GM19395 (cell line): ENCODE data around the gene CETP.

Experiments used
- ATAC-seq: cut with Tn5 transposase; IDR thresholded peaks from one replicate; pipeline ENCODE4 v1.9.1; 2021; ENCODE audit warnings: mild to moderate bottlenecking, moderate library complexity; ENCODE audit not compliant: unreplicated experiment

CETP gene, protein sequence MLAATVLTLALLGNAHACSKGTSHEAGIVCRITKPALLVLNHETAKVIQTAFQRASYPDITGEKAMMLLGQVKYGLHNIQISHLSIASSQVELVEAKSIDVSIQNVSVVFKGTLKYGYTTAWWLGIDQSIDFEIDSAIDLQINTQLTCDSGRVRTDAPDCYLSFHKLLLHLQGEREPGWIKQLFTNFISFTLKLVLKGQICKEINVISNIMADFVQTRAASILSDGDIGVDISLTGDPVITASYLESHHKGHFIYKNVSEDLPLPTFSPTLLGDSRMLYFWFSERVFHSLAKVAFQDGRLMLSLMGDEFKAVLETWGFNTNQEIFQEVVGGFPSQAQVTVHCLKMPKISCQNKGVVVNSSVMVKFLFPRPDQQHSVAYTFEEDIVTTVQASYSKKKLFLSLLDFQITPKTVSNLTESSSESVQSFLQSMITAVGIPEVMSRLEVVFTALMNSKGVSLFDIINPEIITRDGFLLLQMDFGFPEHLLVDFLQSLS

DNA sequence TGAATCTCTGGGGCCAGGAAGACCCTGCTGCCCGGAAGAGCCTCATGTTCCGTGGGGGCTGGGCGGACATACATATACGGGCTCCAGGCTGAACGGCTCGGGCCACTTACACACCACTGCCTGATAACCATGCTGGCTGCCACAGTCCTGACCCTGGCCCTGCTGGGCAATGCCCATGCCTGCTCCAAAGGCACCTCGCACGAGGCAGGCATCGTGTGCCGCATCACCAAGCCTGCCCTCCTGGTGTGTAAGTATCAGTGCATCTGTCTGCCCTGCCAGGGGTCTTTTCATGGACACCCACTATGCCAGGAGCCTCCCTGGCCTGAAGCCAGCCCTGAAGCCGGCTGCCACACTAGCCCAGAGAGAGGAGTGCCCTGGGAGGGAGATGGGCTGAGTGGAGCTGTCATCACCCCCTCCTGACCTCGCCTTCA, at the start of gene CETP:
TSS of gene CETP (plus strand) at position 100 of the 431 bp plus-strand sequence. CDS start at position 130, 30 bp downstream.
- ATAC-seq: no peak

DNA sequence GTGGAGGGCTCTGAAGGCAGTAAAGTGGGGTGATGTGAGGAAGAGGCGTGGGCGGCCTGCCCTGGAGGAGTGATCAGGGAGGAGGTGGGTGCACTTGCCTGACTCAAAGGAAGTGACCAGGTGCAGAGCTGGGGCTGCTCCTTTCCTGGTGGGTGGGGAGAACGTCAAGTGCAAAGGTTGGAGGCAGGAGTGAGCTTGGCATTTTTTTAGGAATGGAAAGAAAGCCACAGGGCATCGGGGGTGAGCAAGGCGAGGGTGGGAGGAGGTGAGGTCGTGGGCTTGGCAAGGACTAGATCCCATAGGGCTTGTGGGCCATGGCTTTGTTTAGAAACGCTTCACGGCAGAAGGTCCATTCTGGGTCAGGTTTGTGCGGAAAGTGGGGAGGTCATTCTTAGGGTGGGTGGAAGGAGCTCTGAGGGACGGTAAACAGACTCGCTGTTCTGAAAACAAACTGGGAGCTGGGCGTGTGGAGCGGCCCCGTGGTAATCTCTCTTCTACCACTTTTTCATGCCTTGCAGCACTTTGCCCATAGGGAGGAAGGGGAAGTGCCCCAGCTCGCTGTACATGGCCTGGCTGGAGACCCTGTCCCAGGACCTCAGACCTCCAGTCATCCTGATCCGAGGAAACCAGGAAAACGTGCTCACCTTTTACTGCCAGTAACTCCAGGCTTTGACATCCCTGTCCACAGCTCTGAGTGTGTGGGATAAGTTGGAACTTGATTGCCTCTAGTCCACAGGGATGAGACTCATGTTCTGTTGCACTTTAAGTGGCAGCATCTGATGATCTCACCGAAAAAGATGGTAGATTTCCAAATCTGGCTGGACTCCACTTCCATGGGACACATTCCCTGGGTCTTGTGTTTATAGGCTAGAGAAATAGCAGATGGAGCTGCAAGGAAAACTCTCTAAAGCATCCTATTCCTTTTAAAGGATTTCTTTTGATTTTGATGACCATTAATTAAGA, 48.7 kb upstream of the CETP start:
- ATAC-seq: no peak

DNA sequence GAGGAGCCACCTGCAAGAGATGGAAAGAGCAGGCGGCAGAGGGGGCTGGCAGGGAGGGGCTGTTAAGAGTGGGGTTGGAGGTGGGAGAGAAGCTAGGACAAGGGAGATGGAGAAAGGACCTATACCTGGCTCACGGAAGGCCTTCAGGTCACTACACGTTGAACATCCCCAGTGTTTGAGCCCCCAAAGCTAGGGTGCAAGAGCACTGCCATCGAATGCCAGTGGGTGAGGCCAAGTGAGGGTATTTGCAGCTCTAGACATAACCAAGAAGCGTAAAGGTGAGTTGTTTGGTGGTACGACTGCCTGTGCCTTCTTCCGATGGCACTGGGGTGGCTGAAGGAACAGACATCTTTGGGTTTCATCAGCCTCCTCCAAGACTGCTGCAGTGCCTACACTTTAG, 46.9 kb upstream of the CETP start:
- no peak for ATAC-seq

DNA sequence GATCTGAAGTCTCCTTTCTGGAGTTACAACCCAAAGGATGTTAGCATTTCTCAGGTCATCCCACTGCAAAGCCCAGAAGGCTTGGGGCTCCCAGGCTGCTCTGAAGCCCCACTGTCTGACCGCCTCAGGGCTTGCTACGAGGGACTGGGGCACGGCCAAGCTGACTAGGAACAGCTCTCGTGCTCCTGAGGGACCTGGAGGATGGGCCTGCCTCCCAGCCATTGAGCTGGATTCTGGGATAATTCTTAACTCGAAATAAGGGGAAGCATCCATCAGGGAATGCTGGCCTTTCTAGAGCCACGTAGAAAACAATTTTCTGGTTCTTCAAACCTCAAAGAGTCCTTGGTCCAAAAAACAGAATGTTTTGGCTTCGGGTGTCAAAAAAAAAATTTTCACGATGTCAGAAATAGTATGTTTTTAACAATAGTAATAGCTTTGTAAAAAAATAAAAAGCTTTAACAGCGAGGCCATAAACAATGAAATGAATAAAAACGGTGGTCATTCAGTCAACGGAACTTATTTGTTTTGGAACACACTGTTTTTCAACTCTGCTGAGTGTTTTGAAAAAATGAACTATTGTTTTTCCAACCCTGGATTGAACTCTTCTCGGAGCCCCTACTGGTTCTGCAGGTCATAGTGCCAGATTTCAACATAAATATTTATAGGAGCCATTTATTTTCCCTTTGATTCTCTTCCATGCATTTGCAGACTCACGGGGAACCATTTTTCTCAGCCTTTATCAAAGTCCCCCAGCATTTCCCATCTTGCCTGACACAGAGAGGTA, 46.2 kb upstream of the CETP start:
- ATAC-seq: no peak

DNA sequence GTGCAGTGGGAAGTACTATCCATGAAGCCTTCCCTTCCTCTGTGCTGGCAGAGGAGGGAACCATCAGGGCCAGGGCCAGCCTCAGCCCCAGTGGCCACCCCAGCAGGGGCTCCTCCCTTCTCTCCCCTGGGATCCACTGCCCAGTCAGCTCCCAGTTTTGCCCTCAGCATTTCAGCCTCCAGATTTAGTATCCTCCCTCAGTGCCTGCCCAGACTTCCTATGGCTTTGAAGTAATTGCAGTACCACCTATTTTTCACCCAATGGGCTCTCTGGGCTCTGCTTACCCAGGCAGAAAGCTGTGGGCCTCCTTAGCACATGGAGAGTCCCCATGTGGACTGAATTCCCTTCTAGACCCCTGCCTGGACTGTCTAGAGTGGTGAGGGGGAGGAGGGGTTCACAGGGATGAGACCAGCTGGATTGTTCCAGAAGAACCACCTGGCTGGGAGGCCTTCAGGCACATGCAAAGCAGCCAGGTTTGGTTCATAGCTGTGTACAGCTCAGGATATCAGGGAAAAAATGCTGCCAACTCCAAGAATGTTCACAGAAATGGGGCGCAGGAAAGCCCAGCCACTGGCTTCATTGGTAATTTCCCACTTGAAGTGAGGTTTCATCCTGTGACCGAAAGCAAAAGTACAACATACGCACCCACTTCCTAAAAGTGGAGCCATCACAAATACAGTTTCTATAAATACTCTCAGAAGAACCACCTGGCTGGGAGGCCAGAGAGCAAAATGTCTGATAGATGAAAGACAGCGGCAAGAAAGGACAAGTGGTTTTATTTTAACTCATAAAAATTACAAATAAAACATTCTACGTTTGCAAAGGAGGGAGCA, 45.0 kb upstream of the CETP start:
- peak; percentile 82 for ATAC-seq

DNA sequence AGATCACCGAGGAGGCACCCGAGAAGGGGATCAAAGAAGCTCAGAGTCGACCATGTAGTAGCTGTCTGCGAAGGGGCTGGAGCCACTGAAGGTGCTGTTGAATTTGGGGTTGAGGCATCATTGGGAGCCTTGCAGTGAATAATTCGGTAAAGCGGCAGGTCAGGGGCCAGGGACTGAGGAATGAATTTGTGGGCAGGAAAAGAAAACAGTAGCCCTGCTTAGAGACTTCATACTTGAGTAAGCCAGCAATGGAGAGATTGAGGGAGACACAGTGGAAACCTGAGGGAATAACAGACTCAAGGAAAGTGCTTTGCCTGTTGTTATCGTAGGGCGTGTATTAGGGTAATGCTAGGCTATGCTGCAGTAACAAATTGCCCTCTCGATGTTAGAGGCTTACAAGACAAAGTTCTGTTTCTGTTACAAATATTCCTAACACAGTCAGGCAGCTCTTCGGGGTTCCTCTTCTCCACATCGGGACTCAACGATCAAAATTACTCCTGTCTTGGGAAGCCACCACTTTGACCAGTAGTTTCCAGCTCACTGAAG, 43.2 kb upstream of the CETP start:
- ATAC-seq: no peak

DNA sequence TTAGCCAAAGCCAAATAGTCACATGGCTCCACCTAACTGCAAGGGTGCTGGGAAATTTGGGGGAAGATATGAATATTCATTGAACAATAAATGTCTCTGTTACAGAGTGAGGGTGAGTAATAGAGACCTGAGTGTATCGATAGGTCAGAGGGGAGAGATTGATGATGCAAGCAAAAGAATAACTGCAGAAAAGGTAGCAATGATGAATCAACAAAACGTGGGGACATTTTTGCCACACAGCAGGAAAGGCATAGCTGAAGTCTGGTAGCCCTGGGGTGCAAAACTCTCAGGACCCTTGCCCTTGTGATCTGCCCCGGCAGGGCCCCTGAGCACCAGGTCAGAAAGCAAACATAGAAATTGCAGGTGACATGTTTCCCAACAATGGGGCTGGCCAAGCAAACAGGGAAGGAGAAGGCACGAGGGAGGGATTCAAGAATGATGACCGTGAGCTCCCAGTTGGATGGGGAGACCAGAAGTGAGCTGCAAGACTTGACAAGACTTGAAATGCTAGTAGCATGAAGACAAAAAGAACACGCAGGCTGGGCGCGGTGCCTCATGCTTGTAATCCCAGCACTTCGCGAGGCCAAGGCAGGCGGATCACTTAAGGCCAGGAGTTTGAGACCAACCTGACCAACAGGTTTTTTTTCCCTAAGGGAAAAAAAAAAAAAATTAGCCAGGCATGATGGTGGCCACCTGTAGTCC, 42.5 kb upstream of the CETP start:
- no peak for ATAC-seq

DNA sequence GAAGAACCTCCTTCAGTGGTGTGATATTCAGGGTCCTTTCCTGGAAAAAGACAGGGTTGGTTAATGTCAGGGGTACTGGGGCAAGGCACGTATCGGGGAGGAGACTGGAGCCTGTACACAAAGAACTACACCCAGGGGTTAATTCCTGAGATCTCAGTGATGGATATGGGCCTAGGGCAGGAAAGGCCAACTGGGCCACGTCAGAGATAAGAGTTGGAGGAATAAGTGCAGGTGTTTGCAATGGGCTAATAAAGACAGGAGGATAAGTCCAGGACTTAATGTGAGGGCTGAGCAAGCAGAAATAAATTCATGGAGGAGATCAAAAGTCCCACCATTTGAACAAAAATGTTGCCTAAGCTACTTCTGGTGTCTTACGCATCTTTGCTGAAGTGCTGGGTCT, 40.2 kb upstream of the CETP start:
- ATAC-seq: no peak

DNA sequence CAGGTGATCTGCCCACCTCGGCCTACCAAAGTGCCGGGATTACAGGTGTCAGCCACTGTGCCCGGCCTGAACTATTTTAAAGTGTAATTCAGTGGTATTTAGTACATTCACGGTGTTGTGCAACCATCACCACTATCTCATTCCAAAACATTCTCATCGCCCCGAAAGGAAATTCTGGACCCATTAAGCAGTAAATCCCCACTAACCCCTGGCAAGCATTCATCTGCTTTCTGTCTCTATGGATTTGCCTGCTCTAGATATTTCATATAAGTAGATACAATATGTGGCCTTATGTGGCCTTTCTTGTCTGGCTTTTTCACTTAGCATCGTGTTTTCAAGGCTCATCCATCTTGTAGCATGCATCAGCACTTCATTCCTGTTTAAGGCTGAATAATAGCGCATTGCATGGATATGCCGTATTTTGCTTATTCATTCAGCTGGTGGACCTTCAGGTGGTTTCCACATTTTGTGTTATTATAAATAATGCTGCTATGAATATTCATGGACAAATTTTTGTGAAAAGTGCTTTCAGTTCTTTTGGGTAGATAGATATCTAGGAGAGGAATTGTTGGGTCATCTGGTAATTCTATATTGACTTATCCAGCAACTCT, 38.2 kb upstream of the CETP start:
- no peak for ATAC-seq

DNA sequence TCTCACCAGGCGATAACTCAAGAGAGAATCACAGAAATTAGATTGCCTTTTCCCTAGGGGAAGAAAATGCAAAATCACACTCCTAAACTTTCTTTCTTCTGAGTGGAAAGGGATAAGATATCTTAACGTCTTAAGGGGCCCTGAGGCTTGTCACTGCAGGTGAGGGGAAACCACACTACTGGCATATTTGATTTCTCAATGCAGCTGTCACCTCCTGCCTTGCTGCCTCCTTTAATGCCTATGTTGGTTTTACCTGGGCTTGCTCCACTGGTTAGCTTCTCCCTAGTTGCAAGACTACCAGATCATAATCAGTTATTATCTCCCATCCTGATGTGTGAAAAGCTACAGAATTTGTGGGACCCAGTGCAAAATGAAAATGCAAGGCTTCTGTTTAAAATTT, 34.3 kb upstream of the CETP start:
- ATAC-seq: no peak

DNA sequence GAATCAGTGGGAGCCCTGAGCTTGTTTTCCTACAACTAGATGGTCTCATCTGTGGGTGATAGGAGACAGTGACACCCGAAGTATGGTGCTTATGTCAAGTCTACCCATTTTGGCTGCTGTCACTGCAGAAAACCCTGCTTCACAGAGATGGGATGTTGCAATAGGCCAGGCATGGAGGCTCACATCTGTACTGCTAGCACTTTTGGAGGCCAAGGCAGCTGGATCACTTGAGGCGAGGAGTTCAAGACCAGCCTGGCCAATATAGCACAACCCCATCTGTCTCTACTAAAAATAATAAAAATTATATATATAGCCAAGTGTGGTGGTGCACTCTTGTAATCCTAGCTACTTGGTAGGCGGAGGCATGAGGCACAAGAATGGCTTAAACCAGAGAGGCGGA, 32.1 kb upstream of the CETP start:
- no peak for ATAC-seq

DNA sequence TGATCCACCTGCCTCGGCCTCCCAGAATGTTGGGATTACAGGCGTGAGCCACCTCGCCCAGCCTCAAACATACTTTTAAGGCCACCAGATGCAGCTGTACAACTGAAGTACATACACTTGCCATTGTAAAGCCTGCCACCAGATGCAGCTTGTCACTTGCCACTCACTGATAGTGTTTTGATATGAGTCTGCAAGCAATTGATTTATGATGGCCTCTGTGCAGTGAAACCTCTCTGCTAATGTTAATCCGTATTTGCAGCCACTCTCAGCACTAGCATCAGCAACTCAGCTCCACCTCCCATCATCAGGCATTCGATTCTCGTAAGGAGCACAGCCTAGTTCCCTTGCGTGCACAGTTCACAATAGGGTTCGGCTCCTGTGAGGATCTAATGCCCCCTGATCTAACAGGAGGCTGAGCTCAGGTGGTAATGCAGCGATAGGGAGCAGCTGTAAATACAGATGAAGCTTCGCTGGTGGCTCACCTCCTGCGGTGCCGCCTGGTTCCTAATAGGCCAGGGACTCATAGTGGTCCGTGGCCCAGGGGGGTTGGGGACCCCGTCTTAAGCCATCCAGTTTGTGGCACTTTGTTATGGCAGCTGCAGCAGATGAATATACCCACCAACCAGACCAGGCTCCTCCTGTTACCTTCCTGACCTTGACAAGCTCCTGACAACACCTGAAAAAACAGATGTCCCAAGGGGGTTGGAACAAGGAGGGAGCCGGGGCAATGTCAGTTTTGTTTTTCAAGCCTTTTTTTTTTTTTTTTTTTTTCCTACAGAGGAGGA, 31.1 kb upstream of the CETP start:
- no peak for ATAC-seq

DNA sequence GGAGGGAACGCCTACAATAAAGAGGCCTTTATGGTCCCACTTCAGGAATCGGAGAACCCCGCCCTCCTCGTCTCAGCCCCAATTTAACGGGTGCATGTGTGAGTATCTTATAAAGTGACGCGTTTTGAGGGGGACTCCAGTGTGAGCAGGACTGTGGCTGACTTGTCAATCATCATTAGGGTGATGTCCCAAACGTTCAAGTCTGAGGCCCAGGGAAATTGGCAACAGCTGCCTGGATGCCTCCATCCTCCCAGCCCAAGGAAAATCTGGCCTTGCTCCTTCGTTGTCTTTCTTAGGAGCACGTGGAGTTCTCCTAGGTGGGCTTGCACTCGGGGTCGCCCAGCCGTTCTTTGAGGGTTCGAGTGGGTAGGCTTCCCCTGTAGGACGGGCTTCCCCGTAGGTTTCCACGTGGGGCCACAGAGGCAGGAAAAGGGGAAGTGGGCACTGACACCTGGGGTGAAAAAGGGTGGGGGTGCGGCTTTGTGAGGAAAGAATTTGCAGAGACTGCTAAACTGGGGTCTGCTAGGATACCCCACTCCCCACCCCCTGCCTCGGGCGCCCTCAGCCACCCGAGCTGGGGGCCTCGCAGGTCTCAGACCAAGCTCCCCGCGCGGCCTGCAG, 30.4 kb upstream of the CETP start:
- peak; percentile 53 for ATAC-seq

DNA sequence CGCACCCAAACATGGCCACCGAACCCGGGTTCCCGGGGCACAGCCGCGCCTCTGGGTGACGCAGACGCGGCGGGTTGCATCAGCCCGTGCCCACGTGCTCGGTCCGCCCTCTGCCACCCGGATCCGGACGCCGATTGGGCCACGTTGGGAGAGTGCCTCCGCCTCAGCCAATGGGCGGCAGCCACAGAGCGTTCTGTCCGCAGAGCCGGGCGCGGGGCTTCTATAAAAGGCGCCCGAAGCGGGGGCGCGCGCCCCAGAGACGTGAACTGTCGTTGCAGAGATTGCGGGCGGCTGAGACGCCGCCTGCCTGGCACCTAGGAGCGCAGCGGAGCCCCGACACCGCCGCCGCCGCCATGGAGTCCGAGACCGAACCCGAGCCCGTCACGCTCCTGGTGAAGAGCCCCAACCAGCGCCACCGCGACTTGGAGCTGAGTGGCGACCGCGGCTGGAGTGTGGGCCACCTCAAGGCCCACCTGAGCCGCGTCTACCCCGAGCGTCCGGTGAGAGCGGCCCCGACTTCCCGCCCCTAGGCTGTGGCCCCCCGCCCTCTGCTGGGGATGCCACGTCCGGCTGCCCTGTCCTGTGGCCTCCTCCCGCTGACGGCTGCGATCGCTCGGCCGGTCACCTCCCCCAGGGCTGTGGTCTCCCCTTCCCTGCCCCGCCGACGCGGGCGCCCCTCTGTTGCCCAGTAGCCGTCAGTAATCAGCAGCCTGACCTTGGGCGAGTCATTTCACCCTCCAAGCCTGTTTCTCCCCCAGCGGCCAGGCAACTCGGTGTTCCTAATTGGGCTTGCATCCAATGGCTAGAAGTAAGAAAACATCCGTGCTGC, 29.6 kb upstream of the CETP start, which contains the start of gene HERPUD1:
TSS of gene HERPUD1 (plus strand) at position 251 of the 829 bp plus-strand sequence. CDS start at position 354, 103 bp downstream.
- ATAC-seq: peak; percentile 81

DNA sequence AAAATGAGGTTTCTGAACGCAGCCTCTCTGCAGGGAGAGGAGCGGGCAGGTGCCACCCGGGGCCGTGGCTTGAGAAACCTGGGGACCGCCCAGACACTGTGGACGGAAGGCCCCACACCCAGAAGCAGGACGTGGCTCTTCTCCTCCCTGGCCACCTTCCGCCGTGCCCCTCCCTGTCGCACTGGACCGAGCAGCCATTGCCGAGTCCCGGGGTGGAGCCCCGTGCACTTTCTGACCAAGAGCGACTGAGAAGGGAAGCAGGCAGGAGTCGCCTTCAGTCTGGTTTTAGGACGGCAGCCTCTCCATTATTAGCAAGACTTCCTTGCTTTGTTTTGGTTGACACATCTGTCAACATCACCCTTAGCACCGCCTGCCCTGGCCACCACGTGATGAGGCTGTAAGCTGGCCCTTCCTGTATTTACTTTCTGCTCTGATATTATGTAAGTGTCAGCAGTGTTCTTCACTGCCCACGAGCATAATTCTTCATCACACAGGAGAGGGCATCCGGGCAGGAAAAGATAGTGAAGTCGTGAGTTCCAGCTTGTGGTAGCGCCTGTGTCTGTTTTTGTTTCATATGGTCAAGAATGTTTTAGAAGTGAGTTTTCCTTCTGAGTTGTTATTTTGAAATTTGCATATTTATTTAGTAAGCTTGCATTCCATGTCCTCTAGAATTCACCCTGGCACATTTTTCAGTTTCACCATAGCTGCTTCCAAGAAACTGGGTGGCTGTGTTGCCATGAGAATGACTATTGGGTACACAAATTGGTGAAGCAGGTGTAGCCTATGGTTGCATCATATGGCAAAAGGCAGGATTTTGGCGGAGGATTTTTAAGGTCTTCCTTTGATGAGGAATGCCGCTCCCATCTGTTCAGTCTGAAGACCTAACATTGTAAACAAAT, 28.8 kb upstream of the CETP start:
- ATAC-seq: peak; percentile 21
